ENCODE measurements around the gene DYRK1B.
"Not testable (repeated sequence)": the region's sequence is repeated elsewhere in the genome, so short reads cannot be mapped to it uniquely, and the experiment has no call there.

Gene DYRK1B

GRCh38 chr19:39829702-39830275 lies 4.2 kb downstream of the DYRK1B start:
- no peak for DNase-seq

DNA sequence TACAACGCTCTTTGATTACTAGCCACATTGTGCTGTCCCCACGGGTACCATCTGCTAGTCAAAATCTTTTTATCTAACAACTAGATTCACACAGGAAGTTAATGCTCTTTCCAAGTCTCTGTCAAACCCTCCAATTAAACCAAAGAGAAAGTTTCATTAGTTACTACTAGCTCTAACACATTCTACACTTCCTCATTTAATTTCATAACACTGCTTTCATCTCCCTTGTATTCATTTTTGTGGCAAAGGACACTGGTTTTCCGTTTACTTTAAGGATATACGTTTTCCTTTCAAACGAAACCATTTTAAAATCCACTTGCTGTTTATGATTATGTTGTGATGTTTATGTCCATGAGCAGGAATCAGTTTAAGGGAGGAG lies 5.3 kb downstream of the DYRK1B start:
- no peak for DNase-seq

- no peak for DNase-seq
Measured at GRCh38 chr19:39828015-39828653, 5.8 kb downstream of the DYRK1B start.

- DNase-seq, result no peak
Measured at GRCh38 chr19:39827216-39827615, 6.7 kb downstream of the DYRK1B start.

GRCh38 chr19:39826311-39826945 lies 7.5 kb downstream of the DYRK1B start:
- no peak for DNase-seq

DNA sequence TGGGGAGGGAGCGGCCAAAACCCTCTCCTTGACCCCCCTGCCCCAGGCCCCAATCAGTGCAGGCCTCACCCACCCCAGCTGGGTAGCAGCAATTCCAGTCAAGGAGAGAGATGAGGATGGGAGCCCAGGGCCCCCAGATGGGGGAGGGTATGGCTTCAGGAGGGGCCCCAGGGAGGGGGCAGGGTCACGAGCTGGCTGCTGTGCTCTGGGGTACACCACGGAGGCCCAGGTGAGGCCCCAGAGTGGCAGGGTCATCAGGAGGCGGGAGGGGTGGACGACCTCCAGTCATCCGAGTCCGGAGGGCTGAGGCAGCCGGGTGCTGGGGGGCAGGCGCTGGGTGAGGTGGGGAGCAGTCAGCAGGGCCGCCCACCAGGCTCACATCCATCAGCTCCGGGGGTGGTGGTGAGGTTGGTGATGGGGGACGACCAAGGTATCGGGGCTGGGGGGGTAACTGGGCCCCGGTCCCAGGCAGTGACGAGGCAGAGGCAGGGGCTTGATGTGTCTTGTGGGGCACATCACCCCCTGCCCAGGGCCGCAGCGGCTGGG lies 8.4 kb downstream of the DYRK1B start:
- DNase-seq, result no peak

GRCh38 chr19:39825093-39825463 lies 8.9 kb downstream of the DYRK1B start:
- DNase-seq, result no peak

DNA sequence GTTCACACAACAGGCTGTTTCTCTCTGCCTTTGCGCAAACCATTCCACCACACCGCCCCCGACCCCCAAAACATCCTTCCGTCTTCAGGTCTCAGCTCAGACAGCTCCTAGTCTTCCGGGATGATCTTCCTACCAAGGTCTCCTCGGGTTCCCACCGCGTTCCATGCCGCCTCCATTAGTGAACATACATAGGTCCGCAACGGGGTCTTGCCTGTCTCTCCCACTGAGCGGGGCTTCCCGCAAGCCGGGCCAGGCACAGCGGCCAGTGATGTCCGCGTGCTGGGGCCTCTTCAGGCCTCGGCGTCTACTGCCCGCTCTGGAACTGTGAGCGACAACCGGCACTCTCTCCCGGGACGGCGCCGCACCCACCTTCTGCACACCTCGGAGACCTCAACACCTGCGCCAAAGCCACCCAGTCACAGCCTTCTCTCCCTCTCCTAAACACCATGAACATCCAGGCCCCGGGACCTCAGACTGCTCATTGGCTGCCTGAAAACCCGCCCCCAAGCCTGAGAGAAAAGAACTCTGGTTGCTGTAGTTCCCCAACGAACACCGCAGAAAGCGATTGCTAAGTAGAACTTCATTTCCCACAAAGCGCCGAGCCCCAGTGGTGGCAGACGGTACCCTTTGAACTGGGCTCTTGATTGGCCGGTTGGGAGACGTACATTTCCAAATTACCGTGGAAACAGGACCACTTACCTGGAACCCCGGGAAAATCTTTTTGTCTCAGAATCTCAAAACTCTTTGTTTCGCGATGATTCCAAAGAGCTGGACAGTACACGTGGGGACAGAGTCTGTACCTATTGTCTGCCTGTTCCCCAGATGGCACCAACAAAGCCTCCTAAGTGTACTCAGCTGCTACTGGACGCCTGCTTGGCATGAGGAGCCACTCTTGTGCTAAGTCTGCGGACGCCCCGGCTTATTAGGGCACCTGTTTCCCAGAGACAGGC lies 9.5 kb downstream of the DYRK1B start:
- DNase-seq, result peak; percentile 89

DNA sequence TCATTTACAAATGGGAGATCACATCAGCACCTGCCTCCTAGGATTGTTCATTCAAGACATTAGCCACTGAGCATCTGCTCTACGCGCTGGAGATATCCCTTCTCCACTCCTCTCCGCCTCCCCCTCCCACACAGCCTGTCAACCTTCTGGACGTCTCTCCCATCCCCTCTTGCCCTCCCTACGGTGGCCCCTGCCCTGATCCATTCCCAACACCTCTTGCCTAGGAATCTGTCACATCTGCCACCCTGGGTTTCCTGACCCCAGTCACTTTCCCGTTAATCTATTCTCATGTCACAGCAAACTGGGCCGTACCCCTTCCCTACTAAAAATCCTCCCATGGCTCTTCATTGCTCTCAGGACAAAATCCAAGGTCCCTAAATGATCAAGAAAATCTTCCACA lies 10.3 kb downstream of the DYRK1B start:
- DNase-seq, result no peak

GRCh38 chr19:39820696-39821095 lies 13.3 kb downstream of the DYRK1B start:
- DNase-seq, result no peak

DNA sequence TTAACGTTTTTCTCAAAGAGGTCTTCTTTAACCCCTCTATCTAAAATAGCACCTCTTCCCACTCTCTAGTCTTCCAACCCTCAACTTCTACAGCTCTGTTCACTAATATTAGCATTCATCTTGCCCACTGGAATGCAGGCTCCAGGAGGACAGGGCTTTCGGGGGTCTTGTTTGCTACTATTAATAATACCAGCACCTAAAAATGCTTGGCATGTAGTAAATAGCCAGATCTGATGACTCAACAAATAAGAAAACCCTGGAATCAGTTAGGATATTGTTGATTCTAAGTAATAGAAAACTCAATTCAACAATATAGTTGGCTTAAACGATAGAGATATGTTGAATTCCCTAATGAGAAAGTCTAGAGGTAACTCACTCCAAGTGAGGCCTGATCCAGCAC lies 14.2 kb downstream of the DYRK1B start:
- no peak for DNase-seq

GRCh38 chr19:39818626-39819097 lies 15.3 kb downstream of the DYRK1B start:
- DNase-seq, result no peak

GRCh38 chr19:39817888-39818561 lies 15.9 kb downstream of the DYRK1B start:
- DNase-seq, result no peak

DNA sequence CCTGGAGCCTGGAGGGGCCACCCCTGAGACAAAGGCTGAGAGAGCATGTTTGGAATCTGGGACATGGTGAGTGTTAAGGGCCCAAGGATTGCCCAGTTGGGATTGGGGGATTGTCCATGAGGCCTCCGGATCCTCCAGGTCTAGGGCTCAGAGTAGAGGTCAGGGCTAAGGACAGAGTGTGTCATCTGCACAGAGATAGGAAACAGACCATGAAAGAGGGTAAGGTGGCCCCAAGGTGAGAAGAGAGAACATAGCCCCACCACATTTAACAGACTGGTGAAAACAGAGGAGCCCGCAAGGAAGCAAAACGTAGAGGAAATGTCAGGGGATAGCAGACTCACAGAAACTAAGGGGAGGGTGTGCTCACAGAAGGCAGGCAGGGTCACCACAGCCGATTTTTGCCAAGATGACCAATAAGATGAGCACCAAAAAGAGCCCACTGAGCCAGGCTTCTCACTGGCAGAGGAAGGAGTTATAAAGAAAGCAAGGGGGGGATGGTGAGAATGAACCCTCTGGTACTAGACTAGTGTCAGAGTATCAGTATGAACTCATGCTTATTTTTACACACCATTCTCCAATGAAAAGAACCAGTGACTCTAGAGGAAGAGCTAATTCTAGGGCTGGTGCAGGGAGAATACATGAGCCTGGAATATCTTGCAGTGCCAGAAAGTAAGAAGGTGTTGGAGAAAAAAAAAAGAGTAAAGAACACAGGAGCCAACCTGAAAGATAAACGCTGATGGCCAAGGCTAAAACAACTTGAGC lies 17.5 kb downstream of the DYRK1B start:
- DNase-seq, result no peak

DNA sequence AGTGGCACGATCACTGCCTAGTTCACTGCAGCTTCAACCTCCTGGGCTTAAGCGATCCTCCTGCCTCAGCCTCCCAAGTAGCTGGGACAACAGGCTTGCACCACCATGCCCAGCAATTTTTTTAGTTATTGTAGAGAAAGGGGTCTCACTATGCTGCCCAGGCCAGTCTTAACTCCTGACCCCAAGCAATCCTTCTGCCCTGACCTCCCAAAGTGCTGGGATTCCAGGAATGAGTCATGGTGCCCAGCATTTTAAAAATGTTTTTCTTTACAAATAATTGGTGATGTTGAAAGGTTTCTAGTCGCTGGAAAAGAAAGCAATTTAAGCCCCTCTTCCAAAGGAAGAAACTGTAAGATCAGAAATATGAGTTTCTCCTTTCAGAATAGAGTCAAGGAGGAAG lies 19.4 kb downstream of the DYRK1B start:
- DNase-seq, result no peak

- DNase-seq, result not testable (repeated sequence)
Measured at GRCh38 chr19:39814111-39814510, 19.9 kb downstream of the DYRK1B start.

GRCh38 chr19:39813264-39813993 lies 20.5 kb downstream of the DYRK1B start:
- no peak for DNase-seq

DNA sequence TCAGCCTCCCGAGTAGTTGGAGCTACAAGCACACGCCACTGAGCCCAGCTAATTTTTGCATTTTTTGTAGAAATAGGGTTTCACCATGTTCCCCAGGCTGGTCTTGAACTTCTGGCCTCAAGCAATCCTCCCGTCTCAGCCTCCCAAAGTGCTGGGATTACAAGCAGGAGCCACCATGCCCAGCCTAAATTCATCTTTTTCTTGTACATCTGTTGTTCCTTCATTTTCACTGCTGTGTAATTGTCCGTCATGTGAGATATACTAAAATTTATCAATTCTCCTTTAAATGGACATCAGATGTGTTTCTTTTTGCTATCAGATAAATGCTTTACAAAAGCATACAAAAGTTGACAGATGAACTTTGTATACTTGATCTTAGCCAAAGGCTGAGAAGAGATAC lies 22.9 kb downstream of the DYRK1B start:
- DNase-seq, result no peak

- no peak for DNase-seq
Measured at GRCh38 chr19:39810424-39810823, 23.5 kb downstream of the DYRK1B start.

DNA sequence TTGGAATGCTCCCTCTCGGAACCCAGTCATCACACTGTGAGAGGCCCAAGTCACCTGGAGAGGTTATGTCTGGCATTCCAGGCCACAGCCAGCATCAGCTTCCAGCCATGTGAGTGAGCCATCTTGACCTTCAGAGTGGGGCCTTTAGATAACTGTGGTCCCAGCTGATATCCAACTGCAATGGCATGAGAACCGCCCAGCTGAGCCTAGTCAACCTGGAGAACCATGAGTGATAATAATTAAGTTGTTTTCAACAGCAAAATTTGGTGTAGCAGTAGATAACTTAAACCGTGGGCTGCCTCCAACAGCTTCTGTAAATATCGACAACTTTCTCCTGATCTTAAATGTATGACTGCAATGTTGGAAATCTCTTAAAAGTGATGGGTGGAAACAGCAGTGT lies 24.6 kb downstream of the DYRK1B start:
- DNase-seq, result no peak

DNA sequence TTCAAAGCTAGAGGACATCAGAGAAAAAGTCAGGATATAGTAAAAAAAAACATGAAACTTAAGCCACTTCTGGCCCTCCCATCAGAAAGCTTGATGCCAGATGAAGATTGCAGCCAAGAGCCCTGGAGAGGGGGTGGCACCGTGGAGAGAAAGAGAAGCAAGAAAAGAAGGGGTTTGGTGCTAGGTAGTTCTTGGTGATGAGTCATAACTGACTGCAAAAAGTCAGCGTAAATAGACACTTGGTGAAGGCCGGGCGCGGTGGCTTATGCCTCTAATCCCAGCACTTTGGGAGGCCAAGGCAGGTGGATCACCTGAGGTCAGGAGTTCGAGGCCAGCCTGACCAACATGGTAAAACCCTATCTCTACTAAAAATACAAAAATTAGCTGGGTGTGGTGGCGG lies 25.3 kb downstream of the DYRK1B start:
- DNase-seq, result not testable (repeated sequence)

All from CD4-positive, alpha-beta T cell treated with Interleukin-6 for 4 hours (primary cell).